Glutamatergic neuron (in vitro differentiated cells): ENCODE data around the gene MACROD2. TPM values are rescaled to one million over a fixed set of nuclear protein-coding genes. Genes with fewer than 3 reads are reported as not detected.

Experiments
- DNase-seq: peaks from one replicate; pipeline ENCODE4 v3.0.0; 2022
- H3K27ac Mint-ChIP-seq: one replicate; pipeline ENCODE4 v1.8.0; 2020; ENCODE audit warnings: mild to moderate bottlenecking, mixed read lengths, inconsistent platforms; ENCODE audit not compliant: unreplicated experiment
- H3K27me3 Mint-ChIP-seq: one replicate; pipeline ENCODE4 v1.8.0; 2020; ENCODE audit warnings: mild to moderate bottlenecking, moderate library complexity, mixed read lengths, inconsistent platforms; ENCODE audit not compliant: unreplicated experiment
- H3K36me3 Mint-ChIP-seq: one replicate; pipeline ENCODE4 v1.8.0; 2020; ENCODE audit warnings: mild to moderate bottlenecking, mixed read lengths, inconsistent platforms; ENCODE audit not compliant: unreplicated experiment
- H3K4me1 Mint-ChIP-seq: one replicate; pipeline ENCODE4 v1.8.0; 2020; ENCODE audit warnings: mild to moderate bottlenecking, low read depth, mixed read lengths, inconsistent platforms; ENCODE audit not compliant: unreplicated experiment
- H3K4me3 Mint-ChIP-seq: one replicate; pipeline ENCODE4 v1.8.0; 2020; ENCODE audit warnings: mild to moderate bottlenecking, mixed read lengths, inconsistent platforms; ENCODE audit not compliant: unreplicated experiment
- H3K9me3 Mint-ChIP-seq: one replicate; pipeline ENCODE4 v1.8.0; 2020; ENCODE audit warnings: mild to moderate bottlenecking, moderate library complexity, mixed read lengths, inconsistent platforms; ENCODE audit not compliant: unreplicated experiment
- CTCF ChIP-seq: fragments of 200-600 bp; sonication (generic); IDR thresholded peaks from one replicate; pipeline ENCODE4 v1.5.0; 2021; ENCODE audit not compliant: partially characterized antibody, unreplicated experiment
- total RNA-seq: library from RNA; stranded (reverse); fragmentation: NEBNext Ultra II Directional; extraction: Animal tissue kit (Norgen Biotek cat#: 25700); gene quantifications from one replicate; pipeline ENCODE4 v1.2.1, GENCODE V29; 2021; ENCODE audit not compliant: unreplicated experiment

MACROD2 gene
- total RNA-seq, 1 donor from 2014 or later, result 8.7 TPM

- Mint-ChIP-seq H3K9me3 (peaks cover 3% of the 10 kb centered on the region), H3K4me1 (no peaks in the 10 kb centered on the region), H3K4me3 (no peak overlapping the region), H3K27ac (no peak overlapping the region), H3K27me3 (peaks cover 2% of the 10 kb centered on the region), H3K36me3 (no peaks in the 10 kb centered on the region)
- no peak for DNase-seq
- no peak for TF ChIP-seq CTCF
Observed at GRCh38 chr20:15032352-15032622, 1037.0 kb downstream of the MACROD2 start.

GRCh38 chr20:15033269-15033668 lies 1038.0 kb downstream of the MACROD2 start:
- no peak for DNase-seq
- Mint-ChIP-seq H3K27ac (no peak overlapping the region), H3K36me3 (no peaks in the 10 kb centered on the region), H3K4me3 (no peak overlapping the region), H3K9me3 (peaks cover 3% of the 10 kb centered on the region), H3K4me1 (no peaks in the 10 kb centered on the region), H3K27me3 (no peaks in the 10 kb centered on the region)
- TF ChIP-seq CTCF, result no peak

- Mint-ChIP-seq H3K27me3 (no peaks in the 10 kb centered on the region), H3K4me3 (no peak overlapping the region), H3K9me3 (peaks cover 3% of the 10 kb centered on the region), H3K4me1 (no peaks in the 10 kb centered on the region), H3K27ac (no peak overlapping the region), H3K36me3 (no peaks in the 10 kb centered on the region)
- no peak for DNase-seq
- TF ChIP-seq CTCF, result no peak
Observed at GRCh38 chr20:15033891-15034290, 1038.6 kb downstream of the MACROD2 start.

GRCh38 chr20:15036948-15037347 lies 1041.6 kb downstream of the MACROD2 start:
- Mint-ChIP-seq H3K27me3 (no peaks in the 10 kb centered on the region), H3K4me3 (no peak overlapping the region), H3K9me3 (no peaks in the 10 kb centered on the region), H3K4me1 (no peaks in the 10 kb centered on the region), H3K36me3 (no peaks in the 10 kb centered on the region), H3K27ac (no peak overlapping the region)
- no peak for TF ChIP-seq CTCF
- no peak for DNase-seq

GRCh38 chr20:15039088-15039752 lies 1043.9 kb downstream of the MACROD2 start:
- no peaks in the 10 kb centered on the region for H3K4me1 Mint-ChIP-seq
- H3K9me3 Mint-ChIP-seq, result no peaks in the 10 kb centered on the region
- no peak overlapping the region for H3K27ac Mint-ChIP-seq
- no peaks in the 10 kb centered on the region for H3K27me3 Mint-ChIP-seq
- H3K36me3 Mint-ChIP-seq, result no peaks in the 10 kb centered on the region
- TF ChIP-seq CTCF, result no peak
- H3K4me3 Mint-ChIP-seq, result no peak overlapping the region
- no peak for DNase-seq
